Measurements from ENCODE around the gene LITAF.
"Not testable (repeated sequence)": the region's sequence is repeated elsewhere in the genome, so short reads cannot be mapped to it uniquely, and the experiment has no call there.

LITAF gene

DNA sequence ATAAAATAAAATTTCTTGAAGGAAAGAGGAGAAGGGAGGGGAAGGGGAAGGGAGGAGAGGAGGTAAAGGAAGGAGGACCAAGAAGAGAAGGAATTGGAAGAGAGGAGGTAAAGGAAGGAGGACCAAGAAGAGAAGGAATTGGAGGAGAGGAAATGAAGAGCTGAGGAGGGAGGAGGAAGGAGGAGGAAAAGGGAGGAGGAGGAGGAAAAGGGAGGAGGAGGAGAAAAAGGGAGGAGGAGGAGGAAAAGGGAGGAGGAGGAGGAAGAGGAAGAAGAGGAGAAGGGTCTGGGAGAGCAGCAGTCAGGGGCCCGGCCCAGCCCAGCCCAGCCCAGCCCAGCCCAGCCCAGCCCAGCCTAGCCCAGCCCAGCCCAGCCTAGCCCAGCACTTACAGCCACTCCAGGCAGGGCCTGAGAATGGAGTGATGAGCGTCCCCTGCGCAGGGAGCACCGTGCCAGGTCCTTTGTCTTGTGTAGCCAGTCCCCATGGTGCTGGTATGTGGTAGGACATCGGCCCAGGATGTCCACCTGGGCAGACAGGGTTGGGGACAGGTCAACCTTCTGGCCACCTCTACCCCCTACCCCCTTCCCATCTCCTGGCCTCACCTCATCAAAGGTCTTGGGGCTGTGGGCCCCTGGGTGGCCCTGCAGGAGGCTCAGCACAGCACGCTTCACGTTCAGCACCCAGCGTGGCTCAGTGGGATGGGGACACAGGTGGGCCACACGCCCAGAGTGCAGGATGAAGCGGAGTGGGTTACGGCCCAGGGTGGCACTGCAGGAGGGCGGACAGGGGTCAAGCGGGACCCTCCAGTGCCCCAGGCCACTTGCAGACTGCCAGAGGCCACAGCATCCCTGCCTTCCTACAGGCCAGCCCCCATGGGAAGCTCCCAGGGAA lies 70.9 kb downstream of the LITAF start:
- DNase-seq (ENCODE audit: low read depth) = no peak

DNA sequence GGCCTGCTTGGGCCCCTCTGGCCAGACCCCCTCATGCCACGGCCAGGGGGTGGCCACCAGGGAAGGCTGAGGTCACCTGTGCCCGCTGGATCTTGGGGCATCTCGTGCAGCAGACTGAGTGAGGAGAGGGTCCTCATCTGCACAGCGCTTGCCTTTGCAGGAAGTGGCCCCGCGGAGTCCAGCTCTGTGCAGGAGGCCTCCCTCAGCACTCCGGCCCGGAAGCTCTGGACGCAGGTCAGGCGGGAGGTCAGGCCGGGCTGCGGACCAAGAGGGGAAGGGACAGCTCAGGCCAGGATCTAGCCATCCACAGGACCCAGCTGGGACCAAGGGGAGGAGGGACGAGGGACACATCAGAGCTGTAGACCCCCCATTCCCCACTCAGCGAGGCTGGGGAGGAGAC lies 72.4 kb downstream of the LITAF start:
- no peak for DNase-seq (ENCODE audit: low read depth)

GRCh38 chr16:11513366-11513765 lies 73.4 kb downstream of the LITAF start:
- DNase-seq (ENCODE audit: low read depth) = not testable (repeated sequence)

DNA sequence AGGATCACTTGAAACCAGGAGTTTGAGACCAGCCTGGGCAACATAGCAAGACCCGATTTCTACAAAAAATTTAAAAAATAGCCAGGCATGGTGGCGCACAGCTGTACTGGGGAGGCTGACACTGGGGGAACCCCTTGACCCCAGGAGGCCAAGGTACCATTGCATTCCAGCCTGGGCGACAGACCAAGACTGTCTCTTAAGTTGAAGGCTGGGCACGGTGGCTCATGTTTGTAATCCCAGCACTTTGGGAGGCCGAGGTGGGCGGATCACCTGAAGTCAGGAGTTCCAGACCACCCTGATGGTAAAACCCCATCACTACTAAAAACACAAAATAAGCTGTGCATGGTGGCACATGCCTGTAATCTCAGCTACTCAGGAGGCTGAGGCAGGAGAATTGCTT lies 74.9 kb downstream of the LITAF start:
- no peak for DNase-seq (ENCODE audit: low read depth)

- no peak for DNase-seq (ENCODE audit: low read depth)
Observed at GRCh38 chr16:11511328-11511727, 75.4 kb downstream of the LITAF start.

GRCh38 chr16:11510178-11510973 lies 76.3 kb downstream of the LITAF start:
- DNase-seq (ENCODE audit: low read depth) = no peak

DNA sequence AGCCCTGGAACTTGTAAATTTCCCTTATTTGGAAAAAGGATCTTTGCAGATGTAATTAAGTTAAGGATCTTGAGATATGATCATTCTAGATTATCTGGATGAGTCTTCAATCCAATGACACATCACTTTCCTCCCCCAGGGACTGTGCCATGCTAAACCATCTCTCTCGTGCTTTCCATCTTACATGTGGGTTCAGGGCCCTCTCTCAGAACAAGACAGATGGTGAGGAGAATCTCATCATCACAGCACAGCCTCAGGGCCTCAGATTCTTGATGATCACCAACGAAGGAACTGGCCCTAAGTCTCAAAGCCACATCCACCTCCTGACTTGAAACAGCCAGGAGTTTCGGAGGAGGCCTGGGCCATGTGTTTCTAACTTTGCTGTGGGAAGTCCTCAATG lies 78.7 kb downstream of the LITAF start:
- DNase-seq (ENCODE audit: low read depth) = no peak

GRCh38 chr16:11507350-11507749 lies 79.4 kb downstream of the LITAF start:
- DNase-seq (ENCODE audit: low read depth) = no peak

DNA sequence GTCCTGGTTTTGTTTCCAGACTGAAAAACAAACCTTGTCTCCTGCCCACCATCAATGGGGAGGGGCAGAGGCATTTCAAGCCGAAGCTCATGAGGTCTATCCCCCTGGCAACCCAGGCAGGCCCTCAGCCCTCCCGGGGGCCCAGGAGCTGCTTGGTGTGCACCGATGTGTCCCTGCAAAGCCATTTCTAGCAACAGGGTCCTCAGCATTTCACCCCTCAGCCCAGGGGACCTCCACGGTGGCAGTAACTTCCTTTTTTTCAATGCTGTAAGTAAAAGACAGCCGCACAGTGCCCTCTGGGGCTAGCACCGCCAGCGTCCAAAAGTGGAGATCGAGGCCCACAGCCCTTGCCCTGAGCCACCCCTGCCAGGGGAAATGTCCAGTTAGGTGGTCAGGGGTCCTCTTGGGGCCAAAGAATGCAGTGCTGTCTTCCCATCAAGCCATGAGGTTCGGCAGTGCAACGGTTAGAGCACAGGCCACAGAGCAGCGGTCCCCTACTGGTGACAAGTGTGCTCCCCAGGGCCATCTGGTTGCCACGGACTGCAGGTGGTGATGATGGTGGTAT lies 79.9 kb downstream of the LITAF start:
- no peak for DNase-seq (ENCODE audit: low read depth)

DNA sequence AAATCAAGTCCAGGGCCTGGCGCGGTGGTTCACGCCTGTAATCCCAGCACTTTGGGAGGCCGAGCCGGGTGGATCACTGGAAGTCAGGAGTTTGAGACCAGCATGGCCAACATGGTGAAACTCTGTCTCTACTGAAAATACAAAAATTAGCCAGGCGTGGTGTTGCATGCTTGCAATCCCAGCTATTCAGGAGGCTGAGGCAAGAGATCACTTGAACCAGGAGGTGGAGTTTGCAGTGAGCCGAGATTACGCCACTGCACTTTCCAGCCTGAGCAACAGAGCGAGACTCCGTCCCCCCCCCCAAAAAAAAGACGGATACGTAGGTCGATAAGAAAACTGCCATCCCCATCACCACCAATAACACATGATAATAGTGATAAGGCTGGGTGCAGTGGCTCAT lies 82.5 kb downstream of the LITAF start:
- not testable (repeated sequence) for DNase-seq (ENCODE audit: low read depth)

- no peak for DNase-seq (ENCODE audit: low read depth)
Observed at GRCh38 chr16:11503566-11503965, 83.2 kb downstream of the LITAF start.

- DNase-seq (ENCODE audit: low read depth) = no peak
Observed at GRCh38 chr16:11502239-11502638, 84.5 kb downstream of the LITAF start.

DNA sequence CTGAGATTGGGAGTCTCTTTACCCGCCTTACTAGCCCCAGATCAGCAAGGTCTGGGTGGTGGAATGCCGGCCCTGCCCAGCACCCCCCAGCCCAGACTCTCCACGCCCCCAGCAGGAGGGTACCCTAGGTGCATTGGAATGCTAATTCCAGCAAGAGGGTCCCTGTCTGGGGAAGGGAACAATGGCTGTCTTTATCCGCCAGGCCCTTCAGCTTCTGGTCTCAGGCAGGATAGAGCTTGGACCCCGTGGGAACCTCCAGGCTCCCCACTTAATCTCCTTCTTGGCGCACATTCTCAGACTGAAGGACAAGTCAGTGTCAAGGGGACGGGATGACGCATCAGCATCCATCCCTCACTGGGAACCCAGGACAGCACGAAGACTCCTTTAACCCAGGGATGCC lies 85.1 kb downstream of the LITAF start:
- DNase-seq (ENCODE audit: low read depth) = no peak

GRCh38 chr16:11500700-11501346 lies 85.9 kb downstream of the LITAF start:
- DNase-seq (ENCODE audit: low read depth) = no peak

DNA sequence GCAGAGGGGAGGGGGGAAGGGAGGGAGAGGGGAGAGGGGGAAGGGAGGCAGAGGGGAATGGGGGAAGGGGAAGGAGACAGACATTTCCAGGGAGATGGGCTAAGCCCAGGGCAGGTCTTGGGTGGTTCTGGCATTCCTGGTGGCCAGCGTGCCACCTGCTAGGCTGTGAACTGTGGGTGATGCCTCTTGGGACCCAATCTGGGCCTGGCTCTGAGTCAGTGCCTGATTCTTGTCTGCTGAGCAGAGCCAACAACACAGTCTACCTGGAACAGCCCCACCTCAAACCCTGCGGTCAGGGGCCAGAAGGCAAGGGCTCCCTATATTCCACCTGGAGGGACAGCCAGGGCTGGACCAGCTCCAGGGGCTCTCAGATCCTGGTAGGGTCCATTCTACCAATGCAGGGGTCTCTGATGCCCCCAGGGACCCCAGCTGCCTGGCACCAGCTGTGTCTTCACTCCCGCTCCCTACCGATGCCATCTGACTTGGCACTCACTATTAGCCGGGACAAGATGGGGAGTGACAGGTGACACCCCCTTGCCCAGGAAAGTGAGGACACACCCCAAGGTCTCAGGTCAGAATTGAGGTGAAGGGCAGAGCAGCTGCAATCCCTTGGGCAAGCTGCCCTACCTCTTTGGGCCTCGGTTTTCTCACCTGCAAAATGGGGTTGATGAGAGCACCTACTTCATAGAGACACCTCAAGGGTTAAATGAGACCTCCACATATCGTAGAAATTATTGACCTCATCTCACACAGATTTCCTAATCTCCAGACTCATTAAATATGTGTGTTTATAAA lies 87.2 kb downstream of the LITAF start:
- DNase-seq (ENCODE audit: low read depth) = no peak

- no peak for DNase-seq (ENCODE audit: low read depth)
Observed at GRCh38 chr16:11498683-11499082, 88.0 kb downstream of the LITAF start.

DNA sequence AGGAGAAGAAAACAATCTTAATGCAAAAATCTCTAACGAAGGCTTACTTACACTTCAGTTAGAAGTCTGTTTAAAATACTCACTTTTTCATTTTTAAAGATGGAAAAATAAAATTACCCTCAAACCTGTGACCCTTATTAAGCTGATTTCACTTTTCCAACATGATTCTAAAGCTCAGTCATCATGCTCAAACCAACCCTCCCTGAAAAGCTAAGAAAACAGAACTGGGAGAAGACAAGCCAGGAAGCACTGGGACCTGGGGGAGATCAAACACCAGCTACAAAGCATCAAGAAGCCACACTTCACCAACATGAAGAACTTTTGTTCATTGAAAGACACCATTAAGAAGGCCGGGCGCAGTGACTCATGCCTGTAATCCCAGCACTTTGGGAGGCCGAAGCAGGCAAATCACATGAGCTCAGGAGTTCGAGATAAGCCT lies 88.8 kb downstream of the LITAF start:
- DNase-seq (ENCODE audit: low read depth) = no peak

Data from GM04504 (cell line).